Measurements from ENCODE around the gene ZNF24.

DNA sequence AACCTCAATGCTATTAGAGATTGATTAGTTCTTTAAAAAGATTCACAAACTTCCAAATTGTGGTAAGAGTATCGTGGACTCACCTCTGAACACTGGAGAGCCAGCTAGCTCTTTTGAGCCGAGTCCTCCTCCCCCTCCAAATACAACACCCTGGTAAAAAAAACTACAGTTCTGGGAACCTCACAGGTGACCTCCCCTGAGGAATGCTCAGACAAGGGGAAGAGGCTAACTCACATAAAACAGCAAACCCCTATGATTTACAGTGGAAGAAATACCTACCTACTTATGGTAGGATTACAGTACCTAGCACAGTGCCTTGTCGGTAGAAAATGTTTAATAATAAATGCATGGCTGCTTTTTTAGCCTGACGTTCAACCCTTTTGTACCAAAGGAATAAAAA is 8.4 kb downstream of the ZNF24 start:
- no peak for TF ChIP-seq EZH2 (IDR thresholded peaks at IDR 0.05; ENCODE audit: low read length, missing control alignments)
- TF ChIP-seq, protein P1, sequence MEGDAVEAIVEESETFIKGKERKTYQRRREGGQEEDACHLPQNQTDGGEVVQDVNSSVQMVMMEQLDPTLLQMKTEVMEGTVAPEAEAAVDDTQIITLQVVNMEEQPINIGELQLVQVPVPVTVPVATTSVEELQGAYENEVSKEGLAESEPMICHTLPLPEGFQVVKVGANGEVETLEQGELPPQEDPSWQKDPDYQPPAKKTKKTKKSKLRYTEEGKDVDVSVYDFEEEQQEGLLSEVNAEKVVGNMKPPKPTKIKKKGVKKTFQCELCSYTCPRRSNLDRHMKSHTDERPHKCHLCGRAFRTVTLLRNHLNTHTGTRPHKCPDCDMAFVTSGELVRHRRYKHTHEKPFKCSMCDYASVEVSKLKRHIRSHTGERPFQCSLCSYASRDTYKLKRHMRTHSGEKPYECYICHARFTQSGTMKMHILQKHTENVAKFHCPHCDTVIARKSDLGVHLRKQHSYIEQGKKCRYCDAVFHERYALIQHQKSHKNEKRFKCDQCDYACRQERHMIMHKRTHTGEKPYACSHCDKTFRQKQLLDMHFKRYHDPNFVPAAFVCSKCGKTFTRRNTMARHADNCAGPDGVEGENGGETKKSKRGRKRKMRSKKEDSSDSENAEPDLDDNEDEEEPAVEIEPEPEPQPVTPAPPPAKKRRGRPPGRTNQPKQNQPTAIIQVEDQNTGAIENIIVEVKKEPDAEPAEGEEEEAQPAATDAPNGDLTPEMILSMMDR (conservative IDR thresholded peaks at IDR 0.05 in 1 of 2, IDR thresholded peaks at IDR 0.05 in 1 of 2; ENCODE audit: low read depth in 1 of 2, low read length in 2 of 2), result no peak
